ENCODE measurements around the gene SLC22A1.
"Not testable (repeated sequence)": the region's sequence is repeated elsewhere in the genome, so short reads cannot be mapped to it uniquely, and the experiment has no call there.

The SLC22A1 gene

GRCh38 chr6:160124007-160124406 is 2.4 kb downstream of the SLC22A1 start:
- no peak for DNase-seq (ENCODE audit: low read depth)

DNA sequence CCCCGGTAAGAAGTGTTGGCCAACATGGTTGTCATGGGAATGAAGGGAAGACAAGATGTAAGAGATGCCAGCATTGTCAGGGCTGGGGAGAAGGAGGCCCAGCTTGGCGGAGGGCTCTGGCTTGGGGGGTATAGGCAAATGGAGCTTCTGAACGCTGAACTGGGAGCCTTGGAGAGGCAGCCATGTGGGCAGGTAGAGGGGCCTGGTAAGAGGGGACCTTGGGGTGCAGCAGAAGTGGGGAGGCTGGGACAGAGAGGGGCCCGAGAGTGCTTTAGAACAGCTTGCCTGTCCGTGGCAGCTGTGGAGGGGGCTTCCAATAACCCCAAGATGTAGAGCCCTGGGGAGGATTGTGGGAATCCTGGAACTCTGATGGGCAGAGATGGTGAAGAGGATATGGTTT is 3.0 kb downstream of the SLC22A1 start:
- no peak for DNase-seq (ENCODE audit: low read depth)

DNA sequence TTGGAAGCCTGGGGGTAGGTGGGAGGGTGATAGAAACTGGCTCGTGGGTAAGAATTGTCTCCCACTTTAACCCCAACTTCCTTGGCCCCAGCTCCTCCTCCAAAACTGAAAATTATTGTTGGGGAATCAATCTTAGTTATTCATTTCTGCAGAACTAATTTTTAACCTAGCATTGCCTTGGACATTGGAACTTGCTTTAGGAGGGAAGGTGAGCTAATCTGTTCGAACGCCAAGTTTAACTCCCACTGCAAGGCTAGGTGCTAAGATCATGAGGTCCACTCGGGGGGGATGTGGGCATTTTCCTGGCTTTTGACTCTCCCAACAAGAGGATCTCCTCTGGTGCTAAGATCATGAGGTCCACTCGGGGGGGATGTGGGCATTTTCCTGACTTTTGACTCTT is 3.5 kb downstream of the SLC22A1 start:
- not testable (repeated sequence) for DNase-seq (ENCODE audit: low read depth)

DNA sequence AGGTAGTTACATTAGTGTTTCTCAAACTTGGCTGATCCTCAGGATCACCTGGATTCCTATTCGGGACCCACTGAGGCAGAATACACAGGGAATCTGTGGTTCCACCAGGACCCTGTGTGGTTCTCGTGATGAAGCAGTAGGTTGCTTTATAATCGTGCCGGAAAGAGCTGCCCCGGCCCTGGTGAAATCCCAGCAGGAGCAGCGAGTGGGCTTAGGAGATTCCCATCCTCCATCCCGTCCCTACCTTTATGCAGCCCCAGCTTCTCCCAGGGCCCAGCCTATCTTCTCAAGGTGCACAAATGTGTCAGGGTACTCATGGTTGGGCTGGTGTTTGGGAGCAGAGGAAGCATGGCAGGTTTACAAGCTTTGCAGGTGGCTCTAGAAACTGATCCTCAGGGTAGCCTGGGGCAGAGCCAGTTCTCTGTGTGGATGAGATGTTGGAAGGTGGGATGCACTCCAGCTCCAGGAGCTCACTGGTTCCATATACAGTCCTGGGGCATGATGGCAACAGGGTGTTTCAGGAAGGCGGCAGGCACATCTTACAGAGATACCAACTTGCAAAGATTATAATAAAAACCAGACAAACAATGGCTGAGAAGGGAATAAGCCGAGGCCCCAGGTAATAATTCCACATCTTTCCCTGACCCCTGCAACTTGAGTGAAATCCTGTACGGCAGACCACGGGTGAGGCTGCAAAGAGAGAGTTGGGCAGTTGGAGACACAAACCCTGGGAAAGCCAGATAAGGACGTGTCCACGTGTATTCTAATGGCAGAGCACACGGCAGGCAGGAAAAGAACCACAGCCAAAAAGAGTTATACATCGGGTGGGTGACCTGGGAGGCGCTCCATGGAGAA is 5.9 kb downstream of the SLC22A1 start:
- no peak for DNase-seq (ENCODE audit: low read depth)

DNA sequence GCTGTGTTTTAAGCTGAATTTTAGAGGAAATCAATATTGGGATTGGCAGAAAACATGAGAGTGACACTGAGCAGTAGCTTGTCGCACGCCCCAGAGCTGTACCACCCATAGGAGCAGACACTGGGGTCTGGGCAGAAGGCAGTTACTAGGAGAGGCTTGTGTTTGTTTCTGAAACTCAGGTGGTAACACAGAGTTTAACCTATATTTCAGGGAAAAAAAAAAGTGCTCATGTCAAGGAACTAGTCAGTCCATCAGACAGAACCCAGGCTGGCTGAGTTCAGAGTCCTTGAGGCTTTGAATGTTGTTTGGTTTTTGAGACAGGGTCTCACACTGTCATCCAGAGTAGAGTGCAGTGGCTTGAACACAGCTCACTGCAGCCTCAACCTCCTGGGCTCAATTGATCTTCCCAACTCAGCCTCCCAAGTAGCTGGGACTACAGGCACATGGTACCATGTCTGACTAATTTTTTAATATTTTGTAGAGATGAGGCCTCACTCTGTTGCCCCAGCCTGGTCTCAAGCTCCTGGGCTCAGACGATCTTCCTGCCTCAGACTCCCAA is 6.6 kb downstream of the SLC22A1 start:
- no peak for DNase-seq (ENCODE audit: low read depth)

- DNase-seq (ENCODE audit: low read depth), result no peak
Measured at GRCh38 chr6:160128879-160129516, 7.4 kb downstream of the SLC22A1 start.

GRCh38 chr6:160129881-160130615 is 8.4 kb downstream of the SLC22A1 start:
- DNase-seq (ENCODE audit: low read depth), result no peak

DNA sequence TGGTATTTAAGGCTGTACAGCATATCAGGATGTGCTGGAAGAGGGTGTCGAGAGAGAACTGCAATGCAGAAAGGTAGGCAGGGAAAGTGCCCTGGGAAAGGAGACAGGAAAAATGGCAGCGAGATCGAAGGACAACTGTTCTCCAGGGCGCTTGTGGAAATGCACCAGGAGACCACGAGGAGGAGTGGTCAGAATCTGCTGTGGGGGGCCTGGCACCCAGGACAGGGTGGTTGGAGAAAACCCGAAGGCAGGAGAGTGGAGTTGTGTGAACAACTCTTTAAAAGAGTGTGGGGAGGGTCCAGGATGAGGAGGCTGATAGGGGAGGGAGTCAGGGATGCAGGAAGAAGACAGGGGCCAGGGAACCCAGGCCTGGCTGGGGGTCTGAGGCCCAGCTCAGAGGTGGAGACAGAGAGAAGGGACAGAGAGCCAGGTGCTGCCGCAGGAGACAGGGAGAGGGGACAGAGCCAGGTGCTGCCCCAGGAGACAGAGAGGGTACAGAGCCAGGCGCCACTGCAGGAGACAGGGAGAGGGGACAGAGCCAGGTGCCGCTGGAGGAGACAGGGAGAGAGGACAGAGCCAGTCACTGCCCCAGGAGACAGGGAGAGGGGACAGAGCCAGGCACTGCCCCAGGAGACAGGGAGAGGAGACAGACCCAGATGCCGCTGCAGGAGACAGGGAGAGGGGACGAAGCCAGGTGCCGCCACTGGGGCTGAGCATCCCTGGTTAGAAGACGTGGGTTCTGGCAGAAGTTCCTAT is 9.3 kb downstream of the SLC22A1 start:
- no peak for DNase-seq (ENCODE audit: low read depth)

GRCh38 chr6:160131636-160132296 is 10.2 kb downstream of the SLC22A1 start:
- DNase-seq (ENCODE audit: low read depth), result no peak

- DNase-seq (ENCODE audit: low read depth), result no peak
Measured at GRCh38 chr6:160132297-160132637, 10.7 kb downstream of the SLC22A1 start.

GRCh38 chr6:160132776-160133338 is 11.2 kb downstream of the SLC22A1 start:
- DNase-seq (ENCODE audit: low read depth), result peak; percentile 27

GRCh38 chr6:160133441-160134336 is 12.1 kb downstream of the SLC22A1 start:
- no peak for DNase-seq (ENCODE audit: low read depth)

DNA sequence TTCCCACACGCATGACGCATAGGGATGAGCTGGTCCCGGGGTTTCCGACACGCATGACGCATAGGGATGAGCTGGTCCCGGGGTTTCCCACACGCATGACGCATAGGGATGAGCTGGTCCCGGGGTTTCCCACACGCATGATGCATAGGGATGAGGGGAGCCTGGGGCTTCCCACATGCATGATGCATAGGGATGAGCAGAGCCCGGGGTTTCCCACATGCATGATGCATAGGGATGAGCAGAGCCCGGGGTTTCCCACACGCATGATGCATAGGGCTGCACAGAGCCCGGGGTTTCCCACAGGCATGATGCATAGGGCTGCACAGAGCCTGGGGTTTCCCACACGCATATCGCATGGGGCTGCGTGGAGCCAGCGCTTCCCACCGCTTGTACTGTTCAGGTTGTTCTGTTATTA is 12.7 kb downstream of the SLC22A1 start:
- DNase-seq (ENCODE audit: low read depth), result not testable (repeated sequence)

- DNase-seq (ENCODE audit: low read depth), result no peak
Measured at GRCh38 chr6:160134779-160135547, 13.3 kb downstream of the SLC22A1 start.

DNA sequence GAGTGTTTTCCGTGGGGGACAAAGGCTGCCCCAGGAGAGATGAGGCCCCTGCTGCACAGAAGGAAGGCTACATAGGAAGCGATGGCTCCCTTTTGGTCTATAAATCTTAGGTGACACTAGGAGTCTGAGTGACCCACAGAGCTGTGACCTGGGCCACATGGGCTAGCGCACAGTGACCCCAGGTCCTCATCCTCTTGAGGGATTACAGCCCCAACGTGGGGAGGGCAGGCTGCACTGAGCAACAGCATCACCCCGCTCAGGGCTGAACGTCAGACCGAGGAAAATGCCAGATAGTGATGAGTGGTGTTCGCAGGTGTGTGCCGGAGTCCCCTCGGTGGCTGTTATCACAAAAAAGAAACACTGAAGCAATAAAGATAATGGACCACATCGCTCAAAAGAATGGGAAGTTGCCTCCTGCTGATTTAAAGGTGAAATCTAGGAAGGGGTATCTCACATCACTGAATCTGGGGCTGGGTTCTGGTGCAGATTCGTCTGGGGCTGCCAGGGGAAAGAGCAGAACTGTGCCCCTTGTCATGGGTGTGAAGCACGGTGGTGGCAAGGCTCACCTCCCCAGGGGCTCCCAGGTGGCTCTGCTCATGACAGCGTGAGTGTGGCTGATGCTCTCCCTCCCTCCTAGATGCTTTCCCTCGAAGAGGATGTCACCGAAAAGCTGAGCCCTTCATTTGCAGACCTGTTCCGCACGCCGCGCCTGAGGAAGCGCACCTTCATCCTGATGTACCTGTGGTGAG is 14.5 kb downstream of the SLC22A1 start:
- DNase-seq (ENCODE audit: low read depth), result no peak

DNA sequence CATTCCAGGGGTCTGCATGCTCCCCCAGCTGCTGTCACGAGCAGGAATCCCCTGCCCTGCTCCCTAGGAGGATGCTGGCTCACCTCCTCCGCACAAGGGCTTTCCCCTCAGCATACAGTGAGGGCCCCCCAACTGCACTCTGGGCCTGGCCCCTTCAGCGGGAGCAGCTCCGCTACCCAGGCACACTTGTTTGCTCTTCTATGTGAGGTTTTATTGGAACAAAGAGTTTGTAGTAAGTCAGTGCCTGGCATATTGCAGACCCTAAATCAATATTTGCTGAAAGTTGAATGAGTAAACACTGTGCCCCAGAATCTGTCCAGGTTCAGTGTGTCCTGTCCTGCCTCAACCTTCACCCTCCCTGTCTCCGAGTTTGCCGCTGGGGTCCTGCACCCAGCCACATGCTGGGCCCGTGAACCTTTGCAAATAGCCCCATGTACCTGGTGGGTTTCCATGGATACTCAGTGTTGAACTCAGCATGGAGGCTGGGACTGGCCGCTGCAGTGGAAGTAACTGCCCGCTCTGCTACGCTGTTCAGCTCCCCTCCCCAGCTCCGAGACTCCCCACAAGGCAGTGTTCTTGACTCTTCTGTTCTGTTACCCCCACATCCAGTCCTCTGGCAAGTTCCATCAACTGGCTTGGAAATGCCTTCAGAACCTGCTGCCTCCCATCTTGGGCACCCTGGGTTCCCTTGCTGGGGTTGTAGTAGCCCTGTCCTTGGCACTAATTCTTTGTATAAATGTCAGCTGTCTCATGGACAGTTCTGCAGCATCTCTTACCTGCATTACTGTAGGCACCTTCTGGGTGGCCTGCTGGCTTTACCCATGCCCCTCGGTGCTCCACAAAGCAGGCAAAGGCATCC is 15.7 kb downstream of the SLC22A1 start:
- DNase-seq (ENCODE audit: low read depth), result no peak
